Right cardiac atrium (tissue), 5 donors: ENCODE results near the gene RGS6. TPM values are rescaled to one million over a fixed set of nuclear protein-coding genes. Genes with fewer than 3 reads are reported as not detected.

Experiments
- ATAC-seq, 2 donors: fragments of 200-7000 bp; cut with Tn5 transposase; one replicate each; pipeline versions ENCODE4 v1.8.0 to v1.9.1; 2020; ENCODE audit warnings: moderate library complexity in 2 of 2, mild to moderate bottlenecking in 1 of 2
- DNase-seq, 3 donors: peaks; one replicate each; pipeline ENCODE4 v3.0.0-alpha.2; 2020
- H3K27ac ChIP-seq: one replicate; pipeline ENCODE4 v1.5.1; 2013; ENCODE audit warnings: mild to moderate bottlenecking, low read length, control low read depth, moderate library complexity
- H3K27me3 ChIP-seq: one replicate; pipeline ENCODE4 v1.6.1; 2013; ENCODE audit not compliant: control insufficient read depth, insufficient read depth
- H3K4me1 ChIP-seq: one replicate; pipeline ENCODE4 v1.6.1; 2013; ENCODE audit warnings: low read length; ENCODE audit not compliant: control insufficient read depth, insufficient read depth
- H3K4me3 ChIP-seq: one replicate; pipeline ENCODE4 v1.5.1; 2013; ENCODE audit warnings: low read length, control low read depth
- H3K9me3 ChIP-seq: one replicate; pipeline ENCODE4 v1.6.1; 2013; ENCODE audit warnings: low read length; ENCODE audit not compliant: control insufficient read depth
- WGBS: extraction: QIAGEN DNeasy Blood & Tissue Kit; methylation state at CpG from one replicate; pipeline ENCODE4 v1.1.7; 2013; 5-methylcytosine and 5-hydroxymethylcytosine counted together
- intact Hi-C, 4 donors: fragments of 100-400 bp; cut with DNase I; formaldehyde crosslinking; loops; one replicate each; pipeline versions ENCODE4 v1.11.0 to v1.14.0; 2022 to 2023
- polyA plus RNA-seq: library from polyadenylated mRNA; stranded (reverse); fragments of 200-250 nt; gene quantifications from one replicate; pipeline ENCODE4 v1.2.3, GENCODE V29; 2013
- total RNA-seq, 4 donors: library from RNA; stranded (reverse); fragmentation: NEBNext Ultra II Directional; extraction: Animal tissue kit (Norgen Biotek cat#: 25700); gene quantifications; one replicate each; pipeline ENCODE4 v1.2.1, GENCODE V29; 2021
- donor health status: healthy with polysubstance abuse.
- donor health status: DM: no; HTN: yes; CAD: no.
- donor health status: DM: no; HTN: no; CAD: no.
- donor health status: DM: no; HTN: yes; CAD: no; lungs with severe emphysema.
- donor health status: DM: yes; HTN: yes; CAD: no.

Gene RGS6
- total and polyA plus RNA-seq, 5 donors = 12.7 to 51.4 (median 24.5) TPM

GRCh38 chr14:72432748-72433147 lies 500.5 kb downstream of the RGS6 start:
- 85% methylated on average over 5 of the region's 5 CpGs for WGBS

GRCh38 chr14:72433511-72433910 lies 501.3 kb downstream of the RGS6 start:
- 76% methylated on average over 6 of the region's 6 CpGs for WGBS
- no peak overlapping the region for H3K4me3 ChIP-seq
- H3K27me3 ChIP-seq = no peaks in the 10 kb centered on the region
- intact Hi-C loops = no loop called here
- H3K9me3 ChIP-seq = no peaks in the 10 kb centered on the region
- no peak overlapping the region for H3K27ac ChIP-seq
- H3K4me1 ChIP-seq = no peaks in the 10 kb centered on the region
- DNase-seq = no peak
- no peak for ATAC-seq

More at GRCh38 chr14:72432748-72433147, 500.5 kb downstream of the RGS6 start:
- Histone ChIP-seq H3K4me1 (no peaks in the 10 kb centered on the region), H3K4me3 (no peak overlapping the region), H3K27ac (no peak overlapping the region), H3K9me3 (no peaks in the 10 kb centered on the region), H3K27me3 (no peaks in the 10 kb centered on the region)
- DNase-seq (no peak), ATAC-seq (no peak)
- intact Hi-C loops = no loop called here

DNA sequence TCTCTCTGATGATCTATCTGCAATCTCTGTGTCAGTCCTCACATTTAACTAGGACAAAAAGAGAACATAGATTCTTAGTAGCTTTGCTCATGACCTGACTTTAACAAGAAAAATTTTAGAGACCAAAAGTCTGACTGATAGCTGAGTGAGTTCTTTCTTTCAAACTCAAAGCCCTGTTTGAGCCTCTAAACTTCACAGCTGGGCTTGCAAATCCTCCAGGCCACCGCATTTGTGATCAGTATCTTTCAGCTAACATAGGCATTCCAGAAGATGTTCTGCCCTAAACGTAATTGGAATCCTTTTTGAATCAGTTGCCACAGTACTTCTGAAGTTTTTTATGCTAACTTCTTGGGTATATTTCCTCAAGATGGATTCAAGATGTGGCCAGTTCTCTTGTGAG lies 502.6 kb downstream of the RGS6 start:
- no peaks in the 10 kb centered on the region for H3K9me3 ChIP-seq
- H3K27me3 ChIP-seq = no peaks in the 10 kb centered on the region
- H3K27ac ChIP-seq = no peak overlapping the region
- no peaks in the 10 kb centered on the region for H3K4me1 ChIP-seq
- 50% methylated on average over 2 of the region's 2 CpGs for WGBS
- ATAC-seq (no peak), DNase-seq (no peak)
- no peak overlapping the region for H3K4me3 ChIP-seq
- intact Hi-C loops = no loop called here

DNA sequence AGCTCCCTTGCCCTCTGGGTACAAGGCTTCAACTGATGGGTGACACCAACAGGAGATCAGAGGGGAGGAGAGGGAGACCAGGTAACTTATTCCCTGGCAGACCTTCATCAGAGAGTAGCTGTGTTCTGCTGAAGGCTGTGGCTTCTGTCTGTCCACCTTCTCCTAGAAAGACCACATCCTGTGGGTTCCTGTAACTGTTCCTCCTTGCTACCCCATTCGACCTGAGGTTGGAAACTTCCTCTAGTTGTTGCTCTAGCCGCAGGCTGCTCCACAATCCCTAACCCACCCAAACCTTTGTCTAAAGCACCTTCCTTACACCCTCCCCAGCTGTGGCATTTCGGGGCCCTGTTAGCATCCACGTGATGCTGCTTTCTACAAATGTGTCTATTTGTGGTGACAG lies 507.5 kb downstream of the RGS6 start:
- intact Hi-C loops = no loop called here
- H3K27ac ChIP-seq = no peak overlapping the region
- no peaks in the 10 kb centered on the region for H3K9me3 ChIP-seq
- H3K4me1 ChIP-seq = no peaks in the 10 kb centered on the region
- WGBS = 69% methylated on average over 4 of the region's 4 CpGs
- H3K27me3 ChIP-seq = no peaks in the 10 kb centered on the region
- DNase-seq = no peak
- H3K4me3 ChIP-seq = no peak overlapping the region
- no peak for ATAC-seq

GRCh38 chr14:72443256-72443655 lies 511.0 kb downstream of the RGS6 start:
- Histone ChIP-seq H3K4me1 (no peaks in the 10 kb centered on the region), H3K27ac (no peak overlapping the region), H3K27me3 (no peaks in the 10 kb centered on the region), H3K4me3 (no peak overlapping the region), H3K9me3 (no peaks in the 10 kb centered on the region)
- DNase-seq (no peak), ATAC-seq (no peak)
- intact Hi-C loops = no loop called here
- WGBS = 95% methylated on average over 2 of the region's 2 CpGs

GRCh38 chr14:72443991-72444441 lies 511.8 kb downstream of the RGS6 start:
- WGBS = 51% methylated on average over 8 of the region's 8 CpGs
- no peak for ATAC-seq
- Histone ChIP-seq H3K4me1 (no peaks in the 10 kb centered on the region), H3K27me3 (no peaks in the 10 kb centered on the region), H3K27ac (no peak overlapping the region), H3K9me3 (no peaks in the 10 kb centered on the region), H3K4me3 (no peak overlapping the region)
- intact Hi-C loops = no loop called here
- DNase-seq = no peak

- Histone ChIP-seq H3K4me1 (no peaks in the 10 kb centered on the region), H3K27ac (no peak overlapping the region), H3K27me3 (no peaks in the 10 kb centered on the region), H3K4me3 (no peak overlapping the region), H3K9me3 (no peaks in the 10 kb centered on the region)
- DNase-seq = no peak
- 80% methylated on average over 6 of the region's 6 CpGs for WGBS
- ATAC-seq = no peak
- intact Hi-C loops = no loop called here
Measured at GRCh38 chr14:72444701-72445100, 512.5 kb downstream of the RGS6 start.

DNA sequence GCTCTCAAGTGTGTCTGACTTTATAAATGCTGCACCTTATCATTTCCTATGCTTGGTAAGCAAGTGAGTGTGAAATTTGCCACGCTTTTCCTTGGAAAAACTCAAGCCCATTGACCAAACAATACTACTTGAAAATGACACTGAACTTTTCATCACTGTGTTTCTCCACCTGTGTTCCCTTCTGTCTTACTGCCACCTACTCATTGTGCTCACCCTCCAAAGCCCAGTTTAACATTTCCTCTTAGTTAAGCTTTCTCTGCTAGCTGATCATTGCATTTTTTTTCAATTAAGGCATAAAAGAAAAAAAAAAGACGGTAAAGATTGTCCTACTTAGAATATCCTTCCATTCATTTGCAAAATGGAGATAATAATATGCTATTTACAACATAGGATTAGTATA lies 516.0 kb downstream of the RGS6 start:
- H3K4me3 ChIP-seq = no peak overlapping the region
- no peaks in the 10 kb centered on the region for H3K27me3 ChIP-seq
- ATAC-seq (no peak), DNase-seq (no peak)
- peaks cover 3% of the 10 kb centered on the region for H3K4me1 ChIP-seq
- no peaks in the 10 kb centered on the region for H3K9me3 ChIP-seq
- no peak overlapping the region for H3K27ac ChIP-seq
- 82% methylated on average over 2 of the region's 2 CpGs for WGBS
- intact Hi-C loops = no loop called here

- no peaks in the 10 kb centered on the region for H3K27me3 ChIP-seq
- H3K27ac ChIP-seq = no peak overlapping the region
- intact Hi-C loops = no loop called here
- DNase-seq (no peak), ATAC-seq (peak in 1 of 2 donors; percentile 34)
- H3K9me3 ChIP-seq = no peaks in the 10 kb centered on the region
- H3K4me1 ChIP-seq = peaks cover 3% of the 10 kb centered on the region
- no peak overlapping the region for H3K4me3 ChIP-seq
- 47% methylated on average over 7 of the region's 7 CpGs for WGBS
Measured at GRCh38 chr14:72450473-72451044, 518.3 kb downstream of the RGS6 start.

DNA sequence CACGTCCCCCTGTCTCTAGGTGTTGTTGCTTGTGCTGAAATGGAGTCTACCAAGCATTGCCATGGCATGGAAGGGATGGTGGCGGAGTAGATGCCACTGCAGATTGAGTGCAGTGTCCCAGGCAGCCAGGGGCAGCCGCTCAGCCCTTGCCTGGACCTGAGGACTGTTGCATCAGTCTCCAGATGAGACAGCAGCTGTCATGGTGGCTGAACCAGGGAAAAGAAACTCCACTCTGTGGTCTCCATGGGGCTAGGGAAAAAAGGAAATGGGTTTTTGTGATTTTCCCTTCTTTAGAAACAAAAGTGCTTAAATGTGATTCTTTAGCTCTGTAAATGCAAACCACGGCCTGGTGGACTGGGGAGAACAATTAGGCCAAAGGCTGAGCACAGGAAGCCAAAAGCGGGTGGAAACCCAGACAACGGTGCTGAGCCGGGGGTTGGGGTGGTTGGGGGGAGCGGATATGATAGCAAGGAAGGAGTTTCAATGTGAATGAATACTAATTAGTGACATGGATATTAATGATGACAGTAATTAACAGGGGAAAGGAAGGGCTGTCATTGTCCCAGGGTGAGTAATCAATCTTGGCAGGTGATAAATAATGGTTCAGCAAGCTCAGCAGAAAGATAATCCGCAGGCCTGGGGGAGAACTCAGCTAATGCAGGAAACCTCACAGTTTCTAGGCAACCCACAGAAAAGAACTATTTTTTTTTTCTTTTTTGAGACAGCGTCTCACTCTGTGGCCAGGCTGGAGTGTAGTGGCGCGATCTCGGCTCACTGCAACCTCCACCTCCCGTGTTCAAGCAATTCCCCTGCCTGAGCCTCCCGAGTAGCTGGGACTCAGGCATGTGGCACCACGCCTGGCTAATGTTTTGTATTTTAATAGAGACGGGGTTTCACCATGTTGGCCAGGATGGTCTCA lies 519.1 kb downstream of the RGS6 start:
- Histone ChIP-seq H3K4me1 (peaks cover 3% of the 10 kb centered on the region), H3K9me3 (no peaks in the 10 kb centered on the region), H3K27me3 (no peaks in the 10 kb centered on the region), H3K27ac (no peak overlapping the region), H3K4me3 (no peak overlapping the region)
- ATAC-seq = peak in 1 of 2 donors; percentile 51
- intact Hi-C loops = no loop called here
- no peak for DNase-seq
- 49% methylated on average over 17 of the region's 17 CpGs for WGBS

DNA sequence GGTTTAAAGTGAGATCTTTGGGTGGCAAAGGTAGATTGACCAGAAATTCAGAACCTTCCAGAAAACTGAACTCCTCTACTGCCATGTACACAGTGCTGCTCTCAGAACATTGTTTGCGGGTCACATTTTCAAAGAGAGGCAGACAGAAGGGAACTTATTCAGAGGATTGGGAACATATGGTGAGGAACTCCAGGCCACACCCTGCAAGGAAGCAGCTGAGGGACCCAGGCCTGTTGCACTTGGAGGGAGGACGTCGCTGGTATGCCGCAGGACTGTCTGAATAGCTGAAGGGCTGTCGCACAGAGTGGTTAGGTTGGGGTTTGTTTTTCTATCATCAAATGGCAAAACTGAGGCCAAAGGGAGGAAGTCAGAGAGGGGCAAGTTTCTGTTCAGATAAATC lies 520.5 kb downstream of the RGS6 start:
- H3K27ac ChIP-seq = no peak overlapping the region
- H3K9me3 ChIP-seq = no peaks in the 10 kb centered on the region
- WGBS = 93% methylated on average over 5 of the region's 5 CpGs
- ATAC-seq = no peak
- H3K4me3 ChIP-seq = no peak overlapping the region
- no peak for DNase-seq
- intact Hi-C loops = no loop called here
- peaks cover 3% of the 10 kb centered on the region for H3K4me1 ChIP-seq
- H3K27me3 ChIP-seq = no peaks in the 10 kb centered on the region
